GM21529 (cell line): ENCODE results near the gene SMDT1.

ENCODE experiments used
- ATAC-seq: cut with Tn5 transposase; IDR thresholded peaks from one replicate; pipeline ENCODE4 v1.9.1; 2021; ENCODE audit not compliant: unreplicated experiment

The SMDT1 gene

GRCh38 chr22:42079319-42080251, at the start of gene SMDT1:
Gene SMDT1, plus strand, starts transcription at chr22:42079700. Its CDS starts 69 bp downstream, at chr22:42079769.
- peak; percentile 78 for ATAC-seq

GRCh38 chr22:42033263-42034181, 46.0 kb upstream of the SMDT1 start:
- ATAC-seq, result no peak

- ATAC-seq, result no peak
Observed at GRCh38 chr22:42035256-42035655, 44.2 kb upstream of the SMDT1 start.

- no peak for ATAC-seq
Observed at GRCh38 chr22:42039271-42039670, 40.2 kb upstream of the SMDT1 start.

GRCh38 chr22:42041784-42042183, 37.7 kb upstream of the SMDT1 start:
- ATAC-seq, result no peak

- ATAC-seq, result no peak
Observed at GRCh38 chr22:42050641-42051180, 28.8 kb upstream of the SMDT1 start.

GRCh38 chr22:42052765-42053164, 26.7 kb upstream of the SMDT1 start:
- no peak for ATAC-seq

- no peak for ATAC-seq
Observed at GRCh38 chr22:42056757-42057511, 22.6 kb upstream of the SMDT1 start.

GRCh38 chr22:42060489-42060888, 19.0 kb upstream of the SMDT1 start:
- ATAC-seq, result no peak

GRCh38 chr22:42061041-42061440, 18.5 kb upstream of the SMDT1 start:
- ATAC-seq, result no peak

GRCh38 chr22:42062506-42063170, 16.9 kb upstream of the SMDT1 start:
- ATAC-seq, result no peak

- ATAC-seq, result no peak
Observed at GRCh38 chr22:42064629-42065028, 14.9 kb upstream of the SMDT1 start.

- no peak for ATAC-seq
Observed at GRCh38 chr22:42065438-42066125, 13.9 kb upstream of the SMDT1 start.

- no peak for ATAC-seq
Observed at GRCh38 chr22:42066126-42066761, 13.3 kb upstream of the SMDT1 start.

GRCh38 chr22:42066937-42067336, 12.6 kb upstream of the SMDT1 start:
- ATAC-seq, result no peak

GRCh38 chr22:42067671-42068251, 11.7 kb upstream of the SMDT1 start:
- ATAC-seq, result no peak

GRCh38 chr22:42068291-42068690, 11.2 kb upstream of the SMDT1 start:
- ATAC-seq, result no peak

- peak; percentile 4 for ATAC-seq
Observed at GRCh38 chr22:42069801-42070516, 9.5 kb upstream of the SMDT1 start.
